ENCODE measurements around the gene HJV. TPM values are rescaled to one million over a fixed set of nuclear protein-coding genes. Genes with fewer than 3 reads are reported as not detected.

The HJV gene
- total and polyA plus RNA-seq, 2 of the 13 experiments (the other 11 are each of a cell fraction or from before 2014, with no cell fraction given): 0.18 TPM; not detected in 1

GRCh38 chr1:145996433-145997015 is 25.0 kb downstream of the HJV start, which contains the start of gene TXNIP (continued):
- TF ChIP-seq, protein P1, sequence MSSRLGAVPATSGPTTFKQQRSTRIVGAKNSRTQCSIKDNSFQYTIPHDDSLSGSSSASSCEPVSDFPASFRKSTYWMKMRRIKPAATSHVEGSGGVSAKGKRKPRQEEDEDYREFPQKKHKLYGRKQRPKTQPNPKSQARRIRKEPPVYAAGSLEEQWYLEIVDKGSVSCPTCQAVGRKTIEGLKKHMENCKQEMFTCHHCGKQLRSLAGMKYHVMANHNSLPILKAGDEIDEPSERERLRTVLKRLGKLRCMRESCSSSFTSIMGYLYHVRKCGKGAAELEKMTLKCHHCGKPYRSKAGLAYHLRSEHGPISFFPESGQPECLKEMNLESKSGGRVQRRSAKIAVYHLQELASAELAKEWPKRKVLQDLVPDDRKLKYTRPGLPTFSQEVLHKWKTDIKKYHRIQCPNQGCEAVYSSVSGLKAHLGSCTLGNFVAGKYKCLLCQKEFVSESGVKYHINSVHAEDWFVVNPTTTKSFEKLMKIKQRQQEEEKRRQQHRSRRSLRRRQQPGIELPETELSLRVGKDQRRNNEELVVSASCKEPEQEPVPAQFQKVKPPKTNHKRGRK (CRISPR knock-in tag; IDR thresholded peaks at IDR 0.05): no peak
- peak; percentile 72; the same call in 1 of the 2 replicates for TF ChIP-seq YEATS2 (CRISPR knock-in tag; IDR thresholded peaks at IDR 0.05; ENCODE audit: borderline replicate concordance)
- TF ChIP-seq TFDP2 (CRISPR knock-in tag; IDR thresholded peaks at IDR 0.05): peak; percentile 62
- TF ChIP-seq, protein P2, sequence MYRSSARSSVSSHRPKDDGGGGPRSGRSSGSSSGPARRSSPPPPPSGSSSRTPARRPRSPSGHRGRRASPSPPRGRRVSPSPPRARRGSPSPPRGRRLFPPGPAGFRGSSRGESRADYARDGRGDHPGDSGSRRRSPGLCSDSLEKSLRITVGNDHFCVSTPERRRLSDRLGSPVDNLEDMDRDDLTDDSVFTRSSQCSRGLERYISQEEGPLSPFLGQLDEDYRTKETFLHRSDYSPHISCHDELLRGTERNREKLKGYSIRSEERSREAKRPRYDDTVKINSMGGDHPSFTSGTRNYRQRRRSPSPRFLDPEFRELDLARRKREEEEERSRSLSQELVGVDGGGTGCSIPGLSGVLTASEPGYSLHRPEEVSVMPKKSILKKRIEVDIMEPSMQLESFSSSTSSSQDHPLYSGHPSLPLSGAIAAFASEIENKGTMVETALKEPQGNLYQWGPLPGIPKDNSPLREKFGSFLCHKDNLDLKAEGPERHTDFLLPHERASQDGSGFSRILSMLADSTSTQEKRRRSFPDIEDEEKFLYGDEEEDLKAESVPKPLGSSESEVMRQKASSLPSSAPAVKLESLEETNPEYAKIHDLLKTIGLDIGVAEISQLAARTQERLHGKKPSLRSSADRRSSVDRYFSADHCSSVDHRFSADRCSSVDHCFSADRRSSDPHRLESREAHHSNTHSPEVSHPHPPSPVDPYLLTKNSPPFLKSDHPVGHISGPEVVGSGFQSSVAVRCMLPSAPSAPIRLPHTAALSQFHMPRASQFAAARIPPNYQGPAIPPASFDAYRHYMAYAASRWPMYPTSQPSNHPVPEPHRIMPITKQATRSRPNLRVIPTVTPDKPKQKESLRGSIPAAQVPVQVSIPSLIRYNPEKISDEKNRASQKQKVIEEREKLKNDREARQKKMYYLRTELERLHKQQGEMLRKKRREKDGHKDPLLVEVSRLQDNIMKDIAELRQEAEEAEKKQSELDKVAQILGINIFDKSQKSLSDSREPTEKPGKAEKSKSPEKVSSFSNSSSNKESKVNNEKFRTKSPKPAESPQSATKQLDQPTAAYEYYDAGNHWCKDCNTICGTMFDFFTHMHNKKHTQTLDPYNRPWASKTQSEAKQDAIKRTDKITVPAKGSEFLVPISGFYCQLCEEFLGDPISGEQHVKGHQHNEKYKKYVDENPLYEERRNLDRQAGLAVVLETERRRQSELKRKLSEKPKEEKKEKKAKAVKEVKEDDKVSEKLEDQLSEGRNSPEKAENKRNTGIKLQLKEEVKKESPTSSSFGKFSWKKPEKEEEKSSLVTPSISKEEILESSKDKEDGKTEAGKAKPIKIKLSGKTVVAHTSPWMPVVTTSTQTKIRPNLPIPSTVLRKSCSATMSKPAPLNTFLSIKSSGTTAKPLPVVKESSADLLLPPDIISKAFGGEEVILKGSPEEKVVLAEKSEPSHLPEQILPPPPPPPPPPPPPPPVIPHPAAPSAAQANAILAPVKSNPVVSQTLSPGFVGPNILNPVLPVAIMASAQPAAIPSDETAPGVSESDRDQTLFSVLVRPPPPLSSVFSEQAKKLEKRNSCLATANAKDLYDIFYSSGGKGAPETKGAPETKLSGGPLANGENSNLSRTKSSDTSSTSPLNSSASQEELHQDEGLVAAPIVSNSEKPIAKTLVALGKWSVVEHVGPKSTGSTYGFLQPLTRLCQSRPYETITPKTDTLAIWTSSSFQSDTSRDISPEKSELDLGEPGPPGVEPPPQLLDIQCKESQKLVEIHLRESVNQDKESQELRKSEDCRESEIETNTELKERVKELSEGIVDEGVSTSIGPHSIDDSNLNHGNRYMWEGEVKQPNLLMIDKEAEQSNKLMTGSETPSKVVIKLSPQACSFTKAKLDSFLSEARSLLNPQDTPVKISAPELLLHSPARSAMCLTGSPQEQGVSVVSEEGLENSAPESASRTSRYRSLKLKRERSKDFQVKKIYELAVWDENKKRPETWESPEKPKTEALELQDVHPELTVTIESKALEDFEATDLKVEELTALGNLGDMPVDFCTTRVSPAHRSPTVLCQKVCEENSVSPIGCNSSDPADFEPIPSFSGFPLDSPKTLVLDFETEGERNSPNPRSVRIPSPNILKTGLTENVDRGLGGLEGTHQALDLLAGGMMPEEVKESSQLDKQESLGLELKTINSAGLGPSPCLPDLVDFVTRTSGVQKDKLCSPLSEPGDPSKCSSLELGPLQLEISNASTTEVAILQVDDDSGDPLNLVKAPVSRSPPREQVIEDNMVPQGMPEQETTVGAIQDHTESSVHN (CRISPR knock-in tag; IDR thresholded peaks at IDR 0.05): peak; percentile 79; the same call in 1 of the 2 replicates
- no peak for TF ChIP-seq TEAD2 (CRISPR knock-in tag; IDR thresholded peaks at IDR 0.05)
- TF ChIP-seq HOXD1 (CRISPR knock-in tag; IDR thresholded peaks at IDR 0.05): peak; percentile 90
- no peak for TF ChIP-seq CAMTA2 (CRISPR knock-in tag; IDR thresholded peaks at IDR 0.05; ENCODE audit: borderline replicate concordance)
- TF ChIP-seq, protein P3, sequence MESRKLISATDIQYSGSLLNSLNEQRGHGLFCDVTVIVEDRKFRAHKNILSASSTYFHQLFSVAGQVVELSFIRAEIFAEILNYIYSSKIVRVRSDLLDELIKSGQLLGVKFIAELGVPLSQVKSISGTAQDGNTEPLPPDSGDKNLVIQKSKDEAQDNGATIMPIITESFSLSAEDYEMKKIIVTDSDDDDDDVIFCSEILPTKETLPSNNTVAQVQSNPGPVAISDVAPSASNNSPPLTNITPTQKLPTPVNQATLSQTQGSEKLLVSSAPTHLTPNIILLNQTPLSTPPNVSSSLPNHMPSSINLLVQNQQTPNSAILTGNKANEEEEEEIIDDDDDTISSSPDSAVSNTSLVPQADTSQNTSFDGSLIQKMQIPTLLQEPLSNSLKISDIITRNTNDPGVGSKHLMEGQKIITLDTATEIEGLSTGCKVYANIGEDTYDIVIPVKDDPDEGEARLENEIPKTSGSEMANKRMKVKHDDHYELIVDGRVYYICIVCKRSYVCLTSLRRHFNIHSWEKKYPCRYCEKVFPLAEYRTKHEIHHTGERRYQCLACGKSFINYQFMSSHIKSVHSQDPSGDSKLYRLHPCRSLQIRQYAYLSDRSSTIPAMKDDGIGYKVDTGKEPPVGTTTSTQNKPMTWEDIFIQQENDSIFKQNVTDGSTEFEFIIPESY (CRISPR knock-in tag; IDR thresholded peaks at IDR 0.05): peak; percentile 59
- no peak for TF ChIP-seq FLYWCH1 (CRISPR knock-in tag; IDR thresholded peaks at IDR 0.05)
- TF ChIP-seq, protein P4, sequence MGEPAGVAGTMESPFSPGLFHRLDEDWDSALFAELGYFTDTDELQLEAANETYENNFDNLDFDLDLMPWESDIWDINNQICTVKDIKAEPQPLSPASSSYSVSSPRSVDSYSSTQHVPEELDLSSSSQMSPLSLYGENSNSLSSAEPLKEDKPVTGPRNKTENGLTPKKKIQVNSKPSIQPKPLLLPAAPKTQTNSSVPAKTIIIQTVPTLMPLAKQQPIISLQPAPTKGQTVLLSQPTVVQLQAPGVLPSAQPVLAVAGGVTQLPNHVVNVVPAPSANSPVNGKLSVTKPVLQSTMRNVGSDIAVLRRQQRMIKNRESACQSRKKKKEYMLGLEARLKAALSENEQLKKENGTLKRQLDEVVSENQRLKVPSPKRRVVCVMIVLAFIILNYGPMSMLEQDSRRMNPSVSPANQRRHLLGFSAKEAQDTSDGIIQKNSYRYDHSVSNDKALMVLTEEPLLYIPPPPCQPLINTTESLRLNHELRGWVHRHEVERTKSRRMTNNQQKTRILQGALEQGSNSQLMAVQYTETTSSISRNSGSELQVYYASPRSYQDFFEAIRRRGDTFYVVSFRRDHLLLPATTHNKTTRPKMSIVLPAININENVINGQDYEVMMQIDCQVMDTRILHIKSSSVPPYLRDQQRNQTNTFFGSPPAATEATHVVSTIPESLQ (CRISPR knock-in tag; conservative IDR thresholded peaks at IDR 0.05): no peak
- TF ChIP-seq NPAS2 (CRISPR knock-in tag; IDR thresholded peaks at IDR 0.05; ENCODE audit: borderline replicate concordance): no peak
- no peak for TF ChIP-seq TEF (CRISPR knock-in tag; IDR thresholded peaks at IDR 0.05)
